Epithelial cell of proximal tubule (primary cell): ENCODE measurements around the gene APOL6. TPM values are rescaled to one million over a fixed set of nuclear protein-coding genes. Genes with fewer than 3 reads are reported as not detected.
"Not testable (repeated sequence)": the region's sequence is repeated elsewhere in the genome, so short reads cannot be mapped to it uniquely, and the experiment has no call there.

Source experiments
- DNase-seq: peaks from one replicate; pipeline ENCODE4 v3.0.0-alpha.2; 2011; ENCODE audit warnings: low read depth
- H3K4me3 ChIP-seq: 2 replicates; pipeline ENCODE4 v1.5.1; 2011; ENCODE audit warnings: low read depth, mild to moderate bottlenecking, low read length
- total RNA-seq: library from RNA; depleted of rRNA; stranded (reverse); fragments of >200 nt; gene quantifications from 2 replicates; pipeline ENCODE4 v1.2.3, GENCODE V29; 2015
- TF ChIP-seq, protein P1 (sequence below): conservative IDR thresholded peaks from 2 replicates; pipeline ENCODE4 v1.5.1; 2012; ENCODE audit warnings: low read depth, mild to moderate bottlenecking, low read length

Gene APOL6
- total RNA-seq, 1 donor from 2014 or later, result 6.5 TPM

DNA sequence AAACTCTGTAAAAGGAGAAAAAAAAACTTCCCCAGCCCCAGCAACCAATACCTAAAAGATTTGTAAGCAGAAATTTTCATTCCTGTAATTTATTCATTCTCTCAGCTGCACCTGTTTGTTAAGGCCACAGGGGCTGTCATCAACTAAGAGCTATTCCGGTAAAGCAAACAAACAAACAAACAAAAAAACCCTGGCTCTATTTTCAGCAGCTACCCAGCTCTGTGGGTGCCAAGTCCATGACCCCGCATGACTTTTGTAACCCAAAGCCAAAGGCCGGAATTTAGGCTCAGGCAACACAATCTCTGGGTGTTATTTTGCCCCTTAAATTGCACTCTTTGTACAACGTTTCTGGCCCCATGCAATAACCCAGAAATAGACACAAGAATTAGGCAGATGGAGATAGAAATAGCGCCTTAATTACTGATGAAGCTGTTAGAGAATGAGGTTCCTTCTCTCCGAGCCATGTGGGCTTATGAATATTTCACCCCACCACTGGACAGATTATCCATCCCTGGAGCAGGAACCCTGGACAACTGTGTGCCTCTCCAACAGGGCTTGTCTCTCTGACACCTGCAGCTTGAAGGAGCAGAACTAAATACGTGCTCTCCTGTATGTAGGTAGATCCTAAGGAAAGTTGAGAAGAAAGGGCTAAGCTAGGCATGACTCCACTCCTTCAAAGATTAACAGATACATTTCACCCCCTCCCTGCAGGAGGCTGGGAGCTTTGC lies 29.4 kb downstream of the APOL6 start:
- TF ChIP-seq, protein P1, sequence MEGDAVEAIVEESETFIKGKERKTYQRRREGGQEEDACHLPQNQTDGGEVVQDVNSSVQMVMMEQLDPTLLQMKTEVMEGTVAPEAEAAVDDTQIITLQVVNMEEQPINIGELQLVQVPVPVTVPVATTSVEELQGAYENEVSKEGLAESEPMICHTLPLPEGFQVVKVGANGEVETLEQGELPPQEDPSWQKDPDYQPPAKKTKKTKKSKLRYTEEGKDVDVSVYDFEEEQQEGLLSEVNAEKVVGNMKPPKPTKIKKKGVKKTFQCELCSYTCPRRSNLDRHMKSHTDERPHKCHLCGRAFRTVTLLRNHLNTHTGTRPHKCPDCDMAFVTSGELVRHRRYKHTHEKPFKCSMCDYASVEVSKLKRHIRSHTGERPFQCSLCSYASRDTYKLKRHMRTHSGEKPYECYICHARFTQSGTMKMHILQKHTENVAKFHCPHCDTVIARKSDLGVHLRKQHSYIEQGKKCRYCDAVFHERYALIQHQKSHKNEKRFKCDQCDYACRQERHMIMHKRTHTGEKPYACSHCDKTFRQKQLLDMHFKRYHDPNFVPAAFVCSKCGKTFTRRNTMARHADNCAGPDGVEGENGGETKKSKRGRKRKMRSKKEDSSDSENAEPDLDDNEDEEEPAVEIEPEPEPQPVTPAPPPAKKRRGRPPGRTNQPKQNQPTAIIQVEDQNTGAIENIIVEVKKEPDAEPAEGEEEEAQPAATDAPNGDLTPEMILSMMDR, result no peak
- no peak for DNase-seq
- no peak overlapping the region for H3K4me3 ChIP-seq

DNA sequence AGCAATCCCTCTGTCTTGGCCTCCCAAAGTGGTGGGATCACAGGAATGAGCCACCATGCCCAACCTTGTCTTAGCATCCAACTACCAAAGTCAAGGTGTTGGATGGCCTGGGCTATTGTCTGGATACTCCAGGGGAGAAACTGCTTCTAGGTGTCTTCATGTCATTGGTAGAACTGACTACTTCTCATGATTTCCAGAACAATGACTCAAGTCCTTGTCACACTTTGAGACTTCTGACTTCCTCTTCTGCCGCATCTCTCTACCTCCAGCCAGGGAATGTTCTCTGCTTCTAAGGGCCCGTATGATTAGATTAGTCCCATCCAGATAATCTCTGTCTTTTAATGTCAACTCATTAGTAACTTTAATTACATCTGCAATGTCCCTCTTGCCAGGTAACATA lies 30.6 kb downstream of the APOL6 start:
- TF ChIP-seq, protein P1, result no peak
- no peak for DNase-seq
- no peak overlapping the region for H3K4me3 ChIP-seq

DNA sequence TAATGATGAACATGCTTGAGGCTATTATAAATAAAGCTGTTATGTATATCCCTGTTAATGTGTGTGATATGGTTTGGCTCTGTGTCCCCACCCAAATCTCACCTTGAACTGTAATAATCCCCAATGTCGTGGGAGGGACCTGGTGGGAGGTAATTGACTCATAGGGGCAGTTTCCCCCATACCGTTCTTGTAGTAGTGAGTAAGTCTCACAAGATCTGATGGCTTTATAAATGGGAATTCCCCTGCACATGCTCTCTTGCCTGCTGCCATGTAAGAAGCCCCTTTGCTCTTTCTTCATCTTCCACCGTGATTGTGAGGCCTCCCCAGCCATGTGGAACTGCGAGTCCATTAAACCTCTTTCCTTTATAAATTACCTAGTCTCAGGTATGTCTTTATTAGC lies 31.2 kb downstream of the APOL6 start:
- H3K4me3 ChIP-seq, result not testable (repeated sequence)
- peak; percentile 51 for DNase-seq

DNA sequence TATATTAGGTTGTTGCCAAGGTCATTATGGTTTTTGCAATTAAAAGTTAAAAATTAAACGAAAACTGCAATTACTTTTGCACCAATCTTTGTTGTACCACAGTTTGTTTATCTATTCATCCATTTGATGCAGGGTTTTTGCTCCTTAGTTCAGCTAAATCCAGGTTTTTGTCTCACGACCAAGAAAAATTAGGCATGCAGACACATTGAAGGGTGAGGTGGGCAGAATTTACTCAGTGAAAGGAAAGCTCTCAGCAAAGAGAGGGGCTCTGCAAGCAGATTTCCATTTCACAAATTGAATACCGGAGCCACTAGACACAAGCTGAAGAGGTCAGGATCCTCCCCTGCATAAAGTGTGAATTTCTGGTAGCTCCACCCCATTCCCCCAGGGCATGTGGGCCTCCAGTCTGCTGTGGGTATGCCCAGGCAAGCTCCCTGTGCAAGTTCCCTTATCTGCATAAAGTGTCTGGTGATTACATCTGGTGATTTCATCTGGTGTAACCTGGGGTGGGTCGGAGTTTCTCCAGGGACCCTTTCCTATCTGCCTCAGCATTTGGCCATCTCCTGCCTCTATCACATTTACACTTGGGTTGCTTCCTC lies 33.3 kb downstream of the APOL6 start:
- no peak for DNase-seq
- H3K4me3 ChIP-seq, result no peak overlapping the region
- TF ChIP-seq, protein P1, result no peak

- DNase-seq, result no peak
- TF ChIP-seq, protein P1, result no peak
- no peak overlapping the region for H3K4me3 ChIP-seq
Observed at GRCh38 chr22:35683560-35683959, 35.3 kb downstream of the APOL6 start.

DNA sequence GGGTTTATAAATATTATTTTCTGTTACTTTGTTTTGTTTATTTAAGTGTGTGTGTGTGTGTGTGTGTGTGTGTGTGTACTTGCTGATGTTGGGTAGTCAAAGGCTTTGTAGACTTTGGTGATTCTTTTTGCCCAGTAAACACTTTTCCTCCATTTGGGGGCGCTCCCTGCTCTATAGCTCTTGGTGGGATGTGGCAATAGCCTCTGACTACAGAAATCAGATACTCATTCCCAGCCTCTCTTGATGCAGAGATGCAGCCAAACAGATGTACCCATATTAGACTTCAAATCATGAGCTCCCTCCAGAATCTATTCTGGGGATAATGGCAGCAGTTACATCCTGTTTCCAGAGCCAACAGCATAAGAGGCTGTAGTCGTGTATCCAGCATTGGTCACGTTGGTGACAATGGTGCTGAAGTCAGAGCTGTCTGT lies 36.0 kb downstream of the APOL6 start:
- no peak overlapping the region for H3K4me3 ChIP-seq
- TF ChIP-seq, protein P1, result peak; percentile 30
- DNase-seq, result no peak

GRCh38 chr22:35684732-35685131 lies 36.5 kb downstream of the APOL6 start:
- no peak overlapping the region for H3K4me3 ChIP-seq
- no peak for DNase-seq
- TF ChIP-seq, protein P1, result no peak
